GM19468 (cell line): ENCODE measurements around the gene BCL2.

ENCODE experiments used
- ATAC-seq: cut with Tn5 transposase; IDR thresholded peaks from one replicate; pipeline ENCODE4 v1.9.1; 2021; ENCODE audit warnings: mild to moderate bottlenecking, moderate library complexity, moderate number of reproducible peaks; ENCODE audit not compliant: unreplicated experiment; ENCODE audit errors: extremely low read depth

BCL2 gene

GRCh38 chr18:63166142-63166541 is 153.4 kb downstream of the BCL2 start:
- no peak for ATAC-seq

- no peak for ATAC-seq
These were observed 155.2 kb downstream of the BCL2 start for GRCh38 chr18:63164396-63164795.

- no peak for ATAC-seq
These were observed 157.1 kb downstream of the BCL2 start for GRCh38 chr18:63162271-63163014.

GRCh38 chr18:63161761-63162195 is 157.8 kb downstream of the BCL2 start:
- ATAC-seq = peak; percentile 57

- no peak for ATAC-seq
These were observed 158.4 kb downstream of the BCL2 start for GRCh38 chr18:63161032-63161760.

GRCh38 chr18:63160172-63160995 is 159.2 kb downstream of the BCL2 start:
- ATAC-seq = no peak

GRCh38 chr18:63159590-63159989 is 160.0 kb downstream of the BCL2 start:
- no peak for ATAC-seq

- ATAC-seq = no peak
These were observed 160.8 kb downstream of the BCL2 start for GRCh38 chr18:63158676-63159291.

- ATAC-seq = no peak
These were observed 161.4 kb downstream of the BCL2 start for GRCh38 chr18:63158012-63158631.

GRCh38 chr18:63157293-63158011 is 162.1 kb downstream of the BCL2 start:
- no peak for ATAC-seq

- no peak for ATAC-seq
These were observed 163.4 kb downstream of the BCL2 start for GRCh38 chr18:63155910-63156773.

GRCh38 chr18:63155169-63155852 is 164.3 kb downstream of the BCL2 start:
- no peak for ATAC-seq

- no peak for ATAC-seq
These were observed 165.0 kb downstream of the BCL2 start for GRCh38 chr18:63154350-63155152.

- ATAC-seq = no peak
These were observed 166.8 kb downstream of the BCL2 start for GRCh38 chr18:63152791-63153190.

GRCh38 chr18:63152096-63152495 is 167.5 kb downstream of the BCL2 start:
- no peak for ATAC-seq

GRCh38 chr18:63151539-63151938 is 168.0 kb downstream of the BCL2 start:
- ATAC-seq = no peak

- no peak for ATAC-seq
These were observed 168.6 kb downstream of the BCL2 start for GRCh38 chr18:63150942-63151421.
